Skeletal muscle cell (primary cell): ENCODE measurements around the gene VWA3A.
"Not testable (repeated sequence)": the region's sequence is repeated elsewhere in the genome, so short reads cannot be mapped to it uniquely, and the experiment has no call there.

Experiments used
- DNase-seq: peaks from one replicate; pipeline ENCODE4 v3.0.0-alpha.2; 2010; ENCODE audit warnings: low read depth
- H3K4me3 ChIP-seq: 2 replicates; pipeline ENCODE4 v1.5.1; 2011; ENCODE audit warnings: low read depth, mild to moderate bottlenecking, control low read depth, low read length, moderate library complexity

The VWA3A gene

DNA sequence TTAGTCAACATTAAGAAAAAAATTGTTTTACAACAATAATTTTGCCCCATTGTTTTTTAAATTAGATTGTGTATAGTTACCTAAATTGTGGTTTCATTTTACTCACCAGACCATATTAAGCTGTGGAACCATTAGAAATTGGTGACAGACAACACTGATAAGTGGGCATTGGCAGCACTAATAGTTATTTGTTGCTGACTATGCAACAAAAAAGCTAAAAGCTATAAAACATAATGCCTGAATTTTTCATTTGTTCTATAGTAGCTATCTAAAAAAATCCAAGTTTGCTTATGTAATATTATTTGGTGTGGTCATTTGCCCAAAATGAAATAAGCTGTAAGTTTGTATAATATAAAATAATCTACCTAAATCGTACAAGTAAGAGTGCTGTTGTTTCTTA is 13.7 kb upstream of the VWA3A start:
- no peak overlapping the region for H3K4me3 ChIP-seq
- DNase-seq, result no peak

DNA sequence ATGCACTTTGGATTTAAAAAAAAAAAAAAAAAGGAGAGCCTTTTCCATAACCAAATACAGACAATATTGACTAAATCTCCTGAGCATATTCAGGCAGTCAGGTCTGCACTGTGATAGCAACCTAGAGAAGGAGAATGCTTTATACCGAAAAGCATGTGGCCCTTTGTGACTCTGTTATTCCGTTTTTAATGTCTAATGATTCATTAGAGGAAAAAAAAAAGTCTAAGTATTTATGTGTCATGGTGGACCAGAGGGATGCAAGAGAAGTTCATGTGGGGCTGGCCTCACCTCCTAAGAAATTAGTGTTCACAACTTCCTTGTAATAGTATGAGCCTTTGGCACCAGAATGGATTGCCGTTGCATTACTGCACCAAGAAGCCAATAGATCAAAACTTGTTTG is 11.3 kb upstream of the VWA3A start:
- no peak overlapping the region for H3K4me3 ChIP-seq
- no peak for DNase-seq

DNA sequence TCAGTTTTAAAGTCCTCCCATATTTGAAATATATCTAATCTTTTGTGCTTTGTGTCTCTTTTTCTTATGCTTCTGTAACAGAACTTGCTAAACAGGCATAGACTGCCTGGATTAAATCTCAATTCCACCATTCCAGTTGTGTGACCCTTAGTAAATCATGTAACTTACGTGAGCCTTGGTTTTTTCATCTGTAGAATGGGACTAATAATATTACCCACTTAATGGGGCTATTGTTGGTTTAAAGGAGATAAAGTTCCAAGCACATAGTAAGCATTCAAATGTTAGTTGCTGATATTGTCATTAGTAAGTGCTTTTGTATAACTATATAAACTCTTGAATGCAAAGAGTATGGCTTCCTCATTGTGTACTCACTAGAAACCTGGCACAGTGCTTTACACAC is 5.9 kb upstream of the VWA3A start:
- no peak overlapping the region for H3K4me3 ChIP-seq
- DNase-seq, result no peak

DNA sequence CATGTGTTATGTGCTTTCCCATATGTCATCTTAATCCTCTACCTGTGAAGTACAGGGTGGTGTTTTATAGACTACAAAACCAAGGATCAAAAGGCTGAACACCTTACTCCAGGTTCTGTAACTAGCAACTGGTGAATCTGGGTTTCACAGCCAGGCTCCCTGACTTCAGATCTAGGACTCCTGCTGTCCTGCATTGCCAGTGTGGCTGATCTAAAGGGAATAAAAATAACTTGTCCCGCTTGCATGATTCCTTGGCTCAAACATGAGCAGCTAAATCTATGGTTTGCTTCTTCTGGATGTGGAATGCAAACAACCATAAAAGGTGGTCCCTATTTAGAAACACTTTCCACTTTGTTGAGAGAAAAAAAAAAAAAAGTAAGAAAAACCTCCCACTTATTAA is 3.7 kb upstream of the VWA3A start:
- no peak for DNase-seq

DNA sequence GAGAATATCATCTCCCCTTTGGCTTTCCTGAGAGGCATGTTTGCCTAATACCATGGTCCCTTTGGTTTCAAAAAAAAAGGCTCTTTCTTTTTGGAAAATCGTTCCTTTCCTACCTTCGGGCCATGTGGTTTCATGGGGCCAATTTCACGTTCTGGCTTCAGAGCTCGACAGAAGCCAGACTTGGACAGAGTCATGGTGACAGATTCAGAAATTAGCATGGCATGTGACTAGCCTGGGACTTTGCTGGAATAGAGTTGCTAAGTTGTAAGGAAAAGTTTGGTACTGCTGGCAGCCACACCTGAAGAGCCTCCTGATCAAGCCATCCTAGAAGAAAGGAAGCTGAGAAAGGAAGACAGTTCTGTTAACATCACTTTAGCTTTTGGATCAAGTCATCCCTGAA is 2.4 kb upstream of the VWA3A start:
- H3K4me3 ChIP-seq, result no peak overlapping the region
- no peak for DNase-seq

More for the DNA sequence above, 3.7 kb upstream of the VWA3A start:
- H3K4me3 ChIP-seq, result no peak overlapping the region

DNA sequence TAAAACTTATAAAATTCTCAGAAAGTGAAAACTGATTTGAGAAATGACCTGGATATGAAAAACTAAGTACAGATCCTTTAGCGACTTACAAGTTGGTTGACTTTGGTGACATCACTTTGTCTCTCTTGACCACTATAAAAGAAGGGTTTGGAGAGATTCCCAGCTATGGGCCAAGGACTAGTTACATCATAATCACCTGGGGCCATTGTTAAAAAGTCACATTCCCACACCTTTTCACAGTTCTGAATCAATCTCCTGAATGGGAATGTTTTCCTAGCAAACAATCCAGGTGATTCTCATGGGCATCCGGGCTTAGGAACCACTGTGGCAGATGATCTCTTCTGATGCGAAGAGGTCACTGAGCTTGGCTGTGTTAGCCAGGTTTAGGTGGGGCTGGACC is 620 bp upstream of the VWA3A start:
- no peak for DNase-seq
- H3K4me3 ChIP-seq, result no peak overlapping the region

DNA sequence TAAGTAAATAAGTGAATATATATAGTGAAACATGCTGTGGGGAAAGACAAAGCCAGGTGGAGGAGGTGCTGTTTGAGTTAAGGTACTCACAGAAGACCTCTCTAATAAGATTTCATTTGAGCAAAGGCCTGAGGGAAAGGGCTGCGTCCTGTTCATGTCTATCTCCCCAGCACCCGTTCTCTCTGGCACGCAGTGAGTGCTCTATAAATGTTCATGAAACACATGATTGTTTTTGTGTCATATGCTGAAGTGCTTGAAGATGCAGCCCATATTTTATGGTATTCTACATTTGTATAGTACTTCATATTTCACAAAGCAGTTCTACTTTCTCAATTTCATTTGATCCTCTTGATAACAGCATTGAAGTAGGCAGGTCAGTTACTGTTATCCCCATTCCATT is 990 bp downstream of the VWA3A start:
- no peak overlapping the region for H3K4me3 ChIP-seq
- DNase-seq, result no peak

DNA sequence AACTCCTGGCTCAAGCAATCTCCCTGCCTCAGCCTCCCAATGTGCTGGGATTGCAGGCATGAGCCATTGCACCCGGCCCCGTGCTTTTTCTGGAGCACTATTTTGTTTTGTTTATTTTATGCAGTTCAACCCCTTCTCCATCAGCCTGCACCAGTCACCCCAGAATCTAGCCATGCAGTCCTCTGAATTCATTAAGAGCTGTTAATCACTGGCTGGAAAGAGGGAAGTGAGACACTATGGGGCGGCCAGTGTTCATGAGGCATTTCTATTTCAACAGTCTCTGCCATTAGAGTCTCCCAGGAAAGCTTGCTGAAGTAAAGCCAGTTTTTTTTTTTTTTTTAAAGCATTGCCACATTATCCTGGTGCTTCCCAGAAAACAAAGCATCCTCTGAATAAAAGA is 1.7 kb downstream of the VWA3A start:
- DNase-seq, result no peak
- H3K4me3 ChIP-seq, result no peak overlapping the region

DNA sequence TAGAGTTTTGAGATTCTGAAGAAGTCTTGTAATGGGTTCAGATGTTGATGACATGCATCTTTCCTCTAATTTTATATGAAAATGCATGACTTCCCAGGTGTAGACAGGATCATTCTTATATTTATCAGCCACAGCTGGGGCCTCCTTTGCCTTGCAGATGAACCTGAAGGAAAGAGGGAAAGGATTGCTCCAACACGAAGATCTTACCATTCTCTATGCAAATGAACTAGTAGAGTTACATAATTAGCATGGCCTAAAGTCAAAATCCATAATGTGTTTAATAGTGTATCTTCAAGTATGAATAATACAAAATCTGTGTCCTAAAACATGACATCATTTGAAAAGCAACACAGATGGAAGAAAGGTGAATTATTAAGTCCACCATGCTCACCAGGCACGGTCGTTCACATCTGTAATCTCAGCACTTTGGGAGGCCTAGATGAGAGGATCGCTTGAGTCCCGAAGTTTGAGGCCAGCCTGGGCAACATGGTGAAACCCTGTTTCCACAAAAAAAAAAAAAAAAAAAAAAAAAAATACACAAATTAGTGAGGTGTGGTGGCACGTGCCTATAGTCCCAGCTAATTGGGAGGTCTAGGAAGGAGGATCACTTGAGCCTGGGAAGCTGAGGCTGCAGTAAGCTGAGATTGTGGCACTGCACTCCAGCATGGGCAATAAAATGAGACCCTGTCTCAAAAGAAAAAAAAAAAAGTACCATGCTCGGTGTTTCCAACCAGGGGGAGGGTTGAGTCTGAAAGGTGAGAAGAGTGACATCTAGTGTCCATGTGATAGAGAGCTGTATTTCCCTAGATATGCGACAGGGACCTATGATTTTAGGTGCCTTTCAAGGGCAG is 6.3 kb downstream of the VWA3A start:
- H3K4me3 ChIP-seq, result no peak overlapping the region
- no peak for DNase-seq

DNA sequence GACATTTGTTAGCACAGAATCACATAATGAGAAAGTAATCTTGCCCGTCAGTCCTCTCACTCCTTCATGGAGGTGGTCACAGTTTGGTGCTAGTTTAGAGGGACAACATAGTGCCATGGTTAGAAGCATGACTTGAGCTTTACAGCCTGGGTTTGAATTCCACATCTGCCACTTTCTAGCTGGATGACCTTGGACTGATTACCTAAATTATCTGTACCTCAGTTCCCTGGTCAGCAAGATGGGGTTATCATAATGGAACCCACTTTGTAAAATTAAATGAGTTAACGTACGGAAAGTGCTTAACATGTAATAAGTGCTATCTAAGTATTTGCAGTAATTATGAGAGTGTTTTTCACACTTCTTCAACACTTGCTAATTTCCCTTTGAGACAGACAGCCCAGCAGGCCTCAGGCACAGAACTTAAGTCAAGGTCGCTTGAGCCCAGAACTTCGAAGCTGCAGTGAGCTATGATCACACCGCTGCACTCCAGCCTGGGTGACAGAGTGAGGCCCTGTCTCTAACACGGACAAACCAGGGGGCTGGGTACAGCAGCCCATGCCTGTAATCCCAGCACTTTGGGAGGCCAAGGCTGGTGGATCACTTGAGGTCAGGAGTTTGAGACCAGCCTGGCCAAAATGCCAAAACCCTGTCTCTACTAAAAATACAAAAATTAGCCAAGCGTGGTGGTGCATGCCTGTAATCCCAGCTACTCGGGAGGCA is 7.1 kb downstream of the VWA3A start:
- H3K4me3 ChIP-seq, result no peak overlapping the region
- DNase-seq, result no peak

DNA sequence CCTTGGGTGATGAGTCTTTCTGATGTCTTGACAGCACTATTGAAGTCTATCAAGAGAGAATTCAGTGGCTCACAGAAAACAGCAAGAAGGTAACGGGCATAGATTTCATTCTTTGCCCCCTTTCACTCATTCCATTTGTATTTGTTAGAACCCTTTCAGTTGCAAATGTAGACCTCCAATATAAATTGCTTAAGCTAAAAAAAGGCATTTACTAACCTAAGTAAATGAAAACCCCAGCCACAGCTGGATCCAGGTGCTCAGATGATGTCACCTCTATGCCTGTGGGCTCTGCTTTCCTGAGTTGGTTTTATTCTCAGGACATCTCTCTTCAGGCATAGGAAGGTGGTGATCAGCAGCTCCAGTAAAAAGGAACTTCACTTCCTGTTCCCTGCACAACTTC is 11.1 kb downstream of the VWA3A start:
- no peak overlapping the region for H3K4me3 ChIP-seq
- no peak for DNase-seq

DNA sequence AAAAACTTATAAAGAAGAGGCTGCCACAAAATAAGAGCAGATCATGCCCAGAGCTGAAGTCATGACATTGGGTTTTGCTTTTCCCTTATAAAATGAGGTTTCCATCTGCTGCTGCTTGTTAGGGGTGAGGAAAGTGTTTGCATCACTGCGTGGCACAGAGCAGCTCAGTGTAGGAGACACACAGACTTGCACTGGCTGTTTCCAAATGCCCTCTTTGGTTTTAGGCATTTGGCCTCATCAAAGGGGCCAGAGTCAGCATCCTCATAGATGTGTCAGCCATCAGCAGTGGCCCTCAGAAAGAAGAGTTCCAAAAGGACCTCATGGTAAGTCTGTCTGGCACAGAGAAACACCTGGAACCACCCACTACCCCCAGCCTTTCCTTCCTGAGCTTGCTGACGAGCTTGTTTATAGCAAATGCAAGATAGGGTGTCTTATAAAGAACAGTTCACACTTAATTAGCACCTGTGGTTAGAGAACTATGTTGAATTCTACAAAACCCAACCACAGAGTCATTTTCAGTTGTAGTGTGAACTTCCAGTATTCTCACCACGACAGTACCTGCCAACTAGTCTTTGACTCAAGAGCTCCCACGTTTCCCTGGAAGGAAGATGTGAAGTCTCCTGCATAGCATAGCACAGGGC is 17.0 kb downstream of the VWA3A start:
- no peak for DNase-seq
- no peak overlapping the region for H3K4me3 ChIP-seq

DNA sequence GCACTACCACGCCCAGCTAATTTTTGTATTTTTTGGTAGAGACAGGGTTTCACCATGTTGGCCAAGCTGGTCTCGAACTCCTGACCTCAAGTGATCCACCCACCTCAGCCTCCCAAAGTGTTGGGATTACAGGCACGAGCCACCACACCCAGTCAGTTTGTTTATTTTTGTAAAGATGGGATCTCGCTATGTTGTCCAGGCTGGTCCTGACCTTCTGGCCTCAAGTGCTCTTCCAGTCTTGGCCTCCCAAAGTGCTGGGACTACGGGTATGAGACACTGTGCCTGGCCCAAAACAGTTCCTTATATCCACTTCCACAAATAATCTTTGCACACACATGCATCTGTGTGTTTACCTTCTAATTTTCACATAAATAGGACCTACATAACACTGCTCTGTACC is 19.3 kb downstream of the VWA3A start:
- not testable (repeated sequence) for H3K4me3 ChIP-seq, DNase-seq

DNA sequence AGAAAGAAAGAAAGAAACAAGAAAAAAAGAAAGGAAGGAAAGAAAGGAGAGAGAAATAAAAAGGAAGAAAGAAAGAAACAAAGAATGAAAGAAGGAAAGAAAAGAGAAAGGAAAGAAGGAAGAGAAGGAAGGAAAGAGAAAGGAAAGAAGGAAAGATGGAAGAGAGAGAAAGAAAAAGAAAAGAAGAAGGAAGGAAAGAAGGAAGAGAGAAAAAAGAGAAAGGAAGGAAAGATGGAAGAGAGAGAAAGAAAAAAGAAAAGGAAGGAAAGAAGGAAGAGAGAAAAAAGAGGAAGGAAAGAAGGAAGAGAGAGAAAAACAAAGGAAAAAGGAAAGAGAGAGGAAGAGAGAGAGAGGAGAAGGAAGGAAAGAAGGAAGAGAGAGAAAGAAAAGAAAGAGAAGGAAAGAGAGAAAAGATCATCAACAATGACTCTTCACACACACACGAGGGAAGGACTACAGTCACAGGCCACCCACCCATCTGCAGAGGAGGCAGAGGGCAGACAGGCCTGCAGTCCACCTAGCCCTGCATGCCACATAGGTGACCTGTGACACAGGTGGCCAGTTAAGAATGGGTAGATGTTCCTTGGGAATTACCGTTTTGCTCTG is 23.9 kb downstream of the VWA3A start:
- no peak overlapping the region for H3K4me3 ChIP-seq
- DNase-seq, result no peak

DNA sequence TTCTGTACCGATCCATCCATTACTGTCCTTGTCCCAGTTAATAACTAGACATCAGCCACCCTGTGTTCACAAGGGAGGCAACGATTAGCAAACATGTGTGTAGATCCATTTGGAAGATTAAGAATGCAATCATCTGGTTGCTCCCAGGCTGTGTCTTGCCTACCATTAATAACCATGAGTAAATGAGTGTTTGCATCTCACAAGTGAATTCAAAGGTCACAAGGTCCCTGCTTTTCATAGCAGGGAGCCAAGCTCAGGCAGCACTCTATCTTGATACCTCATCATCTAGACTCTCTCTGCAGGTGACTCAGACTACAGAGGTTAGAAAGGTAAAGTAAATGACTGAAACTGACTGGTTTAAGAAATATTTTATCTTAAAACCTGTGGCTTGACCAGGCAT is 25.3 kb downstream of the VWA3A start:
- no peak overlapping the region for H3K4me3 ChIP-seq
- no peak for DNase-seq

DNA sequence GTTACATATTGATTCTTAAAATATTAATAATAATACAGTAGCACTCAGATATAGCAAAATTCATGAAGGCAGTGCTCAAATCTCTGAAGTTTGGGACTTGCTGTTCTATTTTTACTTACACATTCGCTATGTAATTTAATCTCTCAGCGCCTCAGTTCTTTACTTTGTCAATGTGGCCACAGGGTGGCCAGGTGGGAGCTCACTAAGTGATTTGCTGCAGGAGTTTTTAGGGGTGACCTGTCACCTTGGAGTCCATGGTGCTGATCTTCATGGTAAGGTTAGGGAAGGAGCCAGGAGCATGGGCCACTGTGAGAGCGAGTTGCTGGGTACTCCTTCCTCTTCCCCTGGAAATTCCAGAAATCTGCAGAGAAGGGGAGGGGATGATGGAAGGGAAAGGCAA is 28.1 kb downstream of the VWA3A start:
- no peak for DNase-seq

DNA sequence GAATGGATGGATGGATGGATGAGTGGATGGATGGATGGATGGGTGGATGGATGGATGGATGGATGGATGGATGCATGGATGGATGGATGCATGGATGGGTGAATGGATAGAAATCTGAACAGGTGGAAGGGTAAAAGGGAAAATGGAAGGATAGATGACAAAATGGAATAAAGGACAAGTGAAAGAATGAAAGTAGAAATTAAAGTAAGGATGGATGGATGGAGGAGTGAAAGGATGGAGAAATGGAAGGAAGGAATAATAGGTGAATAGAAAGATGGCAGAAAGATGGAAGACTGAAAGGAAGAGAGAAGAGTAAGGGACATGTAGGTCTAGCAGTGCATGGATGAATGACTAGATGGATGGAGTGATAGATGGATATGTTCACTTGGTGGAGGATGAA is 29.9 kb downstream of the VWA3A start:
- H3K4me3 ChIP-seq, result no peak overlapping the region
- no peak for DNase-seq

More for the DNA sequence above, 28.1 kb downstream of the VWA3A start:
- H3K4me3 ChIP-seq, result no peak overlapping the region

DNA sequence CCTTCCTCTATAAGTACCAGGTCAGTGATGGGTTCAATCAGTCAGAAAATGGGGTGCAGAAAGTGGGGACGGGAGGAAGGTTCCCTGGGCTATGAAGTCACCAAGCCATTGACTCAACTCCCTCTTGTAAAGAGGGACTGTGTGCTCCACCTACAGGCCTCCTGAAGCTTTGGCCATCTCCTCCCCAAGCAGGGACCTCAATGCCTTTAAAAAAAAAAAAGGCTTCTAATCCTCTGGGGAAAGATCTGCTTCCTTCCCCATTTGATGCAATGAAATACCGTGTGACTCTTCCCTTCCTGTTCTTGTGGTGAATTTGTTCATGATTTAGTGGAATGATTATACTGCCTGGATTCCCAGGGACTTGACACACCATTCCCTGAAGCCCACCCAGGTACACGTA is 30.8 kb downstream of the VWA3A start:
- no peak for DNase-seq
- H3K4me3 ChIP-seq, result no peak overlapping the region

DNA sequence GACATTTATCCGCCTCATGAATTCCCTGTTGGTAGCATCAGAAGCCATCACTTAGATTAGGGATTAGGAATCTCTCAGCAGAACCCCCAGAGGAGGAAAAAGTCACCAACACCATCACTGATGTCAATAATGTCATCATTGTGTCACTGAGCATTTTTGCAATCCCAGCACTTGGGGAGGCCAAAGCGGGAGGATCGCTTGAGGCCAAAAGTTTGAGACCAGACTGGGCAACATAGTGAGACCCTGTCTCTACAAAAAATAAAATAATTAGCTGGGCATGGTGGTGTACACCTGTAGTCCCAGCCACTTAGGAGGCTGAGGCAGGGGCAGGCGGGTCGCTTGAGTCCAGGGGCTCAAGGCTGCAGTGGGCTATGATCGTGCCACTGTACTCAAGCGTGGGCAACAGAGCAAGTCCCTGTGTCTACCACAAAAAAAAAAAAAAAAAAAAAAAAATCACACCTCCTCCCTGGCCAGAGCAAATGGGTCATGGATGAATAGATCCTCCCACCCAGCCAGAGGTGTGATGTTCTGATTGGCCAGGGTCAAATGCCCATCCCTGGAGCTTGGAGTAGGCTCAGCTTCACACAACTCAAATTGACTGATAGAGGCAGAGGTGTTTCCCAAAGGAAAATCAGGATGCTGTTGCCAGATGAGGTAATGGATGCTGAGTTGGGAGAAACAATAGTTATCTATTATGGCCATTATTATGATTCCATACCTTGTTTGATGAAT is 31.6 kb downstream of the VWA3A start:
- DNase-seq, result no peak
- no peak overlapping the region for H3K4me3 ChIP-seq
